Loucy (cell line): Measurements from ENCODE around the gene BCLAF1.

Experiments used
- H2AFZ ChIP-seq: fragments of 200-600 bp; sonication (generic); 2 replicates; pipeline ENCODE4 v1.6.0; 2016; ENCODE audit warnings: antibody characterized with exemption, mild to moderate bottlenecking, low read length, moderate library complexity
- H3F3A ChIP-seq: fragments of 200-600 bp; 2 replicates; pipeline ENCODE4 v1.6.0; 2016; ENCODE audit warnings: antibody characterized with exemption, low read depth, mild to moderate bottlenecking
- H3K27me3 ChIP-seq: fragments of 200-600 bp; sonication (generic); 2 replicates; pipeline ENCODE4 v1.6.1; 2014; ENCODE audit warnings: low read length, mild to moderate bottlenecking; ENCODE audit not compliant: insufficient read depth, poor library complexity, severe bottlenecking
- H3K36me3 ChIP-seq: fragments of 200-600 bp; sonication (generic); 2 replicates; pipeline ENCODE4 v1.6.1; 2016; ENCODE audit warnings: low read length; ENCODE audit not compliant: insufficient read depth
- H3K4me1 ChIP-seq: fragments of 200-600 bp; sonication (generic); 2 replicates; pipeline ENCODE4 v1.5.1; 2014; ENCODE audit warnings: low read length, mild to moderate bottlenecking; ENCODE audit not compliant: insufficient read depth, poor library complexity, severe bottlenecking
- H3K4me2 ChIP-seq: fragments of 200-600 bp; sonication (generic); 2 replicates; pipeline ENCODE4 v1.6.0; 2014; ENCODE audit warnings: antibody characterized with exemption, low read length, low read depth, mild to moderate bottlenecking; ENCODE audit not compliant: poor library complexity, severe bottlenecking
- H3K4me3 ChIP-seq: fragments of 200-600 bp; sonication (generic); 2 replicates; pipeline ENCODE4 v1.5.1; 2014; ENCODE audit warnings: low read length, mild to moderate bottlenecking, mixed read lengths; ENCODE audit not compliant: poor library complexity, severe bottlenecking
- H3K79me2 ChIP-seq: fragments of 200-600 bp; sonication (generic); 2 replicates; pipeline ENCODE4 v1.6.1; 2014; ENCODE audit warnings: low read length; ENCODE audit not compliant: insufficient read depth
- H3K9ac ChIP-seq: fragments of 200-600 bp; sonication (generic); 2 replicates; pipeline ENCODE4 v1.6.0; 2014; ENCODE audit warnings: mild to moderate bottlenecking, low read depth, low read length, moderate library complexity; ENCODE audit not compliant: poor library complexity, severe bottlenecking
- H3K9me2 ChIP-seq: fragments of 200-600 bp; sonication (generic); replicated peaks from 2 replicates; pipeline ENCODE4 v1.6.1; 2016; ENCODE audit warnings: low read depth, low read length, mixed read lengths
- H3K9me3 ChIP-seq: fragments of 200-600 bp; sonication (generic); 2 replicates; pipeline ENCODE4 v1.6.1; 2014; ENCODE audit warnings: mild to moderate bottlenecking, antibody characterized with exemption, low read length, low read depth; ENCODE audit not compliant: insufficient read depth
- H4K20me1 ChIP-seq: fragments of 200-600 bp; sonication (generic); 2 replicates; pipeline ENCODE4 v1.6.0; 2014; ENCODE audit warnings: antibody characterized with exemption, low read length, mild to moderate bottlenecking; ENCODE audit not compliant: insufficient read depth, poor library complexity, severe bottlenecking
- CTCF ChIP-seq: fragments of 200-600 bp; sonication (generic); conservative IDR thresholded peaks from 2 replicates; pipeline ENCODE4 v1.5.1; 2014; ENCODE audit warnings: mild to moderate bottlenecking, antibody characterized with exemption, low read length
- EZH2phosphoT487 ChIP-seq: fragments of 200-600 bp; IDR thresholded peaks from 2 replicates; pipeline ENCODE4 v1.6.1; 2018; ENCODE audit warnings: antibody characterized with exemption, mild to moderate bottlenecking, moderate library complexity, borderline replicate concordance

Gene BCLAF1

GRCh38 chr6:136262940-136263339 is 26.7 kb downstream of the BCLAF1 start:
- TF ChIP-seq CTCF: no peak
- TF ChIP-seq EZH2phosphoT487: no peak
- peaks cover 48% of the 10 kb centered on the region for H3K79me2 ChIP-seq
- no peak overlapping the region for H3K9ac ChIP-seq
- H3K36me3 ChIP-seq: peaks cover 100% of the 10 kb centered on the region
- H3K4me2 ChIP-seq: no peak overlapping the region
- H3K4me1 ChIP-seq: no peaks in the 10 kb centered on the region
- H2AFZ ChIP-seq: no peak overlapping the region
- no peaks in the 10 kb centered on the region for H3K9me2 ChIP-seq
- H3K27me3 ChIP-seq: no peaks in the 10 kb centered on the region
- H3K4me3 ChIP-seq: no peak overlapping the region
- peaks cover 85% of the 10 kb centered on the region for H4K20me1 ChIP-seq
- H3K9me3 ChIP-seq: no peaks in the 10 kb centered on the region
- H3F3A ChIP-seq: no peaks in the 10 kb centered on the region

- no peak overlapping the region for H3K9ac ChIP-seq
- H2AFZ ChIP-seq: no peak overlapping the region
- H4K20me1 ChIP-seq: peaks cover 20% of the 10 kb centered on the region
- peaks cover 6% of the 10 kb centered on the region for H3F3A ChIP-seq
- peaks cover 34% of the 10 kb centered on the region for H3K36me3 ChIP-seq
- H3K4me3 ChIP-seq: no peak overlapping the region
- H3K4me1 ChIP-seq: no peaks in the 10 kb centered on the region
- H3K4me2 ChIP-seq: no peak overlapping the region
- H3K9me3 ChIP-seq: no peaks in the 10 kb centered on the region
- TF ChIP-seq CTCF (no peak), EZH2phosphoT487 (no peak)
- H3K9me2 ChIP-seq: no peaks in the 10 kb centered on the region
- H3K79me2 ChIP-seq: peaks cover under 1% of the 10 kb centered on the region; the same call in 1 of the 2 replicates
- no peaks in the 10 kb centered on the region for H3K27me3 ChIP-seq
Measured at GRCh38 chr6:136254851-136255466, 34.7 kb downstream of the BCLAF1 start.

GRCh38 chr6:136253734-136254133 is 35.9 kb downstream of the BCLAF1 start:
- H3K79me2 ChIP-seq: peaks cover 13% of the 10 kb centered on the region
- H3K36me3 ChIP-seq: peaks cover 22% of the 10 kb centered on the region
- no peaks in the 10 kb centered on the region for H3K9me2 ChIP-seq
- no peak overlapping the region for H3K4me2 ChIP-seq
- H3F3A ChIP-seq: peaks cover 6% of the 10 kb centered on the region
- no peak overlapping the region for H2AFZ ChIP-seq
- no peak overlapping the region for H3K9ac ChIP-seq
- H3K9me3 ChIP-seq: no peaks in the 10 kb centered on the region
- no peak overlapping the region for H3K4me3 ChIP-seq
- TF ChIP-seq CTCF (no peak), EZH2phosphoT487 (no peak)
- peaks cover 13% of the 10 kb centered on the region for H4K20me1 ChIP-seq
- peaks cover 8% of the 10 kb centered on the region for H3K4me1 ChIP-seq
- no peaks in the 10 kb centered on the region for H3K27me3 ChIP-seq
